Keratinocyte (primary cell): ENCODE measurements around the gene TMEM30B. TPM values are rescaled to one million over a fixed set of nuclear protein-coding genes. Genes with fewer than 3 reads are reported as not detected.
"Not testable (repeated sequence)": the region's sequence is repeated elsewhere in the genome, so short reads cannot be mapped to it uniquely, and the experiment has no call there.

Experiments used
- DNase-seq: peaks from one replicate; pipeline ENCODE4 v3.0.0-alpha.2; 2011; ENCODE audit warnings: low read depth, missing footprints, low spot score
- FAIRE-seq: peaks from 2 replicates; lab custom pipeline; 2011; peaks lifted over from hg19 to GRCh38; lab: Jason Lieb, UNC
- H2AFZ ChIP-seq: 2 replicates; pipeline ENCODE4 v1.6.0; 2012; ENCODE audit warnings: low read length, control low read depth, inconsistent platforms; ENCODE audit not compliant: control insufficient read depth
- H3K27ac ChIP-seq: 2 replicates; pipeline ENCODE4 v1.5.1; 2011; ENCODE audit warnings: low read length; ENCODE audit not compliant: control insufficient read depth, insufficient read depth
- H3K27me3 ChIP-seq: 3 replicates; pipeline ENCODE4 v1.6.0; 2011; ENCODE audit warnings: low read length; ENCODE audit not compliant: control insufficient read depth, insufficient read depth; ENCODE audit errors: extremely low read depth
- H3K36me3 ChIP-seq, 2 experiments: 2 replicates in 1 of 2; 3 replicates in 1 of 2; pipeline ENCODE4 v1.5.1; 2011; ENCODE audit warnings: low read length in 2 of 2, mild to moderate bottlenecking in 1 of 2; ENCODE audit not compliant: control insufficient read depth in 2 of 2, insufficient read depth in 2 of 2; ENCODE audit errors: extremely low read depth in 1 of 2
- H3K4me1 ChIP-seq: 3 replicates; pipeline ENCODE4 v1.5.1; 2011; ENCODE audit warnings: low read length; ENCODE audit not compliant: control insufficient read depth, insufficient read depth; ENCODE audit errors: extremely low read depth
- H3K4me2 ChIP-seq: 3 replicates; pipeline ENCODE4 v1.6.0; 2011; ENCODE audit warnings: low read depth, low read length; ENCODE audit not compliant: control insufficient read depth, insufficient read depth; ENCODE audit errors: extremely low read depth
- H3K4me3 ChIP-seq, 3 experiments: fragments of 200-600 bp in 1 of 3; sonication (generic) in 1 of 3; 2 replicates in 2 of 3; 3 replicates in 1 of 3; pipeline ENCODE4 v1.5.1; 2011 to 2016; ENCODE audit warnings: low read length in 3 of 3, mild to moderate bottlenecking in 3 of 3, control low read depth in 2 of 3, inconsistent platforms in 1 of 3, low read depth in 1 of 3, mixed read lengths in 1 of 3, mixed run types in 1 of 3, moderate library complexity in 1 of 3; ENCODE audit not compliant: control insufficient read depth in 2 of 3, insufficient read depth in 2 of 3; ENCODE audit errors: extremely low read depth in 1 of 3
- H3K79me2 ChIP-seq: 2 replicates; pipeline ENCODE4 v1.6.0; 2012; ENCODE audit warnings: low read length; ENCODE audit not compliant: control insufficient read depth, insufficient read depth
- H3K9ac ChIP-seq: 3 replicates; pipeline ENCODE4 v1.6.0; 2011; ENCODE audit warnings: low read length; ENCODE audit not compliant: control insufficient read depth, insufficient read depth; ENCODE audit errors: extremely low read depth
- H3K9me1 ChIP-seq: 3 replicates; pipeline ENCODE4 v1.6.0; 2011; ENCODE audit warnings: low read length; ENCODE audit not compliant: control insufficient read depth, insufficient read depth; ENCODE audit errors: extremely low read depth
- H3K9me3 ChIP-seq: 2 replicates; pipeline ENCODE4 v1.5.1; 2012; ENCODE audit warnings: low read depth, low read length; ENCODE audit not compliant: control insufficient read depth
- H4K20me1 ChIP-seq: 3 replicates; pipeline ENCODE4 v1.6.0; 2011; ENCODE audit warnings: low read length; ENCODE audit not compliant: control insufficient read depth, insufficient read depth; ENCODE audit errors: extremely low read depth
- CTCF ChIP-seq, 3 experiments: IDR thresholded peaks in 1 of 3; conservative IDR thresholded peaks in 1 of 3; optimal IDR thresholded peaks in 1 of 3; 2 replicates in 2 of 3; 3 replicates in 1 of 3; pipeline versions ENCODE3 to v1.5.1; 2011; ENCODE audit warnings: low read length in 3 of 3, mild to moderate bottlenecking in 3 of 3, moderate library complexity in 2 of 3, control low read depth in 1 of 3, inconsistent platforms in 1 of 3; ENCODE audit not compliant: insufficient read depth in 2 of 3; ENCODE audit errors: extremely low read depth in 1 of 3
- EZH2 ChIP-seq: IDR thresholded peaks from one replicate; pipeline ENCODE4 v1.6.1; 2012; ENCODE audit warnings: inconsistent platforms, mild to moderate bottlenecking, low read length, moderate library complexity
- dilution Hi-C: fragments of 300-500 bp; cut with MboI; formaldehyde crosslinking; loops from one replicate; pipeline ENCODE4 v1.7.0; 2020; ENCODE audit warnings: low sequenced_read_pairs; ENCODE audit not compliant: extremely low pct_ligation_motif_present
- polyA plus RNA-seq, 5 experiments: library from polyadenylated mRNA; depleted of rRNA in 3 of 5; stranded (reverse) in 3 of 5; stranded (forward) in 1 of 5; unstranded in 1 of 5; fragments of >200 nt; gene quantifications; 1 replicate in 1 of 5; 2 replicates in 3 of 5; 3 replicates in 1 of 5; pipeline versions ENCODE4 v1.2.1 to v1.2.3, GENCODE V29; 2011 to 2012; ENCODE audit warnings: missing spikeins in 2 of 5, low read depth in 1 of 5, low replicate concordance in 1 of 5

TMEM30B gene
- polyA plus RNA-seq, 1 donor (not counting 4 experiments of a cell fraction or from before 2014, with no cell fraction given): 8.1 TPM

GRCh38 chr14:61315313-61315712 lies 34.2 kb upstream of the TMEM30B start:
- TF ChIP-seq CTCF (optimal IDR thresholded peaks at IDR 0.05 in 1 of 3, IDR thresholded peaks at IDR 0.05 in 1 of 3, conservative IDR thresholded peaks at IDR 0.05 in 1 of 3; ENCODE audit: extremely low read depth in 1 of 3, insufficient read depth in 2 of 3, low read length in 3 of 3) (no peak), EZH2 (no peak)
- no peaks in the 10 kb centered on the region for H3K9me1 ChIP-seq
- no peaks in the 10 kb centered on the region for H3K27me3 ChIP-seq
- H3K9ac ChIP-seq: no peak overlapping the region
- H2AFZ ChIP-seq: no peak overlapping the region
- no peak overlapping the region for H3K4me3 ChIP-seq
- no peak overlapping the region for H3K27ac ChIP-seq
- FAIRE-seq (no peak), DNase-seq (no peak)
- H3K9me3 ChIP-seq: no peaks in the 10 kb centered on the region
- H3K36me3 ChIP-seq: no peaks in the 10 kb centered on the region
- no peak overlapping the region for H3K4me2 ChIP-seq
- no peaks in the 10 kb centered on the region for H3K79me2 ChIP-seq
- H4K20me1 ChIP-seq: no peaks in the 10 kb centered on the region
- H3K4me1 ChIP-seq: no peaks in the 10 kb centered on the region
- dilution Hi-C loops: no loop called here

GRCh38 chr14:61308701-61309100 lies 27.6 kb upstream of the TMEM30B start:
- H3K4me2 ChIP-seq, H3K79me2 ChIP-seq, H3K9me3 ChIP-seq, H3K4me1 ChIP-seq, DNase-seq, H4K20me1 ChIP-seq, H3K27ac ChIP-seq, H3K36me3 ChIP-seq, H3K9me1 ChIP-seq, H3K4me3 ChIP-seq, H3K27me3 ChIP-seq, H2AFZ ChIP-seq, H3K9ac ChIP-seq, dilution Hi-C loops, FAIRE-seq: not testable (repeated sequence)

GRCh38 chr14:61308198-61308597 lies 27.1 kb upstream of the TMEM30B start:
- Histone ChIP-seq H3K79me2 (no peaks in the 10 kb centered on the region), H3K4me2 (no peak overlapping the region), H3K27me3 (no peaks in the 10 kb centered on the region), H3K4me3 (no peak overlapping the region), H3K9me3 (no peaks in the 10 kb centered on the region), H3K9me1 (no peaks in the 10 kb centered on the region), H3K4me1 (no peaks in the 10 kb centered on the region), H4K20me1 (no peaks in the 10 kb centered on the region), H3K9ac (no peak overlapping the region), H2AFZ (no peak overlapping the region), H3K36me3 (no peaks in the 10 kb centered on the region), H3K27ac (no peak overlapping the region)
- FAIRE-seq (no peak), DNase-seq (no peak)
- TF ChIP-seq EZH2: no peak
- TF ChIP-seq CTCF (optimal IDR thresholded peaks at IDR 0.05 in 1 of 3, IDR thresholded peaks at IDR 0.05 in 1 of 3, conservative IDR thresholded peaks at IDR 0.05 in 1 of 3; ENCODE audit: extremely low read depth in 1 of 3, insufficient read depth in 2 of 3, low read length in 3 of 3): no peak
- dilution Hi-C loops: no loop called here
